ENCODE results near the gene OSTF1.

The OSTF1 gene

GRCh38 chr9:75117564-75117963 lies 29.2 kb downstream of the OSTF1 start:
- no peak for DNase-seq (ENCODE audit: low read depth in 1 of 2, low spot score in 1 of 2)

- no peak for DNase-seq (ENCODE audit: low read depth in 1 of 2, low spot score in 1 of 2)
These were observed 32.4 kb downstream of the OSTF1 start for GRCh38 chr9:75120686-75121085.

- no peak for DNase-seq (ENCODE audit: low read depth in 1 of 2, low spot score in 1 of 2)
These were observed 33.7 kb downstream of the OSTF1 start for GRCh38 chr9:75121914-75122558.

DNA sequence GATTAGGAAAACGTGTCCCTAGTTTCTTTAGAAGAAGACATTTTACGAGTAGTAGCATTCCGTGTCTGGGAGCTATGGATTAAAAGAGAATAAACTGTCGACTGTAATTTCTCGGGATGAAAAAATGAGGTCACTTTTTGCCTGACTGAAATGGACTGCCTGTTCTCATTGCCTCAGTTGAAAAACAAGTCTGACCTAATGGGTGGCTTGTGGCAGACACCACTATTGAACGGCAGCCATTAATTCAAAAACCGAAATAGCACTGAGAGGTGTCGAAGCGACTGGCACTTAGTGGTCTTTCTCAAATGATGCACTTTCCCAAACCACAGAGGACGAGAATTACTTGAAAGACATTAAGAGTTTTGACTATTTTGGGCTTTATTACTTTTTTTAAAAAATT lies 35.4 kb downstream of the OSTF1 start:
- DNase-seq (ENCODE audit: low read depth in 1 of 2, low spot score in 1 of 2): no peak

DNA sequence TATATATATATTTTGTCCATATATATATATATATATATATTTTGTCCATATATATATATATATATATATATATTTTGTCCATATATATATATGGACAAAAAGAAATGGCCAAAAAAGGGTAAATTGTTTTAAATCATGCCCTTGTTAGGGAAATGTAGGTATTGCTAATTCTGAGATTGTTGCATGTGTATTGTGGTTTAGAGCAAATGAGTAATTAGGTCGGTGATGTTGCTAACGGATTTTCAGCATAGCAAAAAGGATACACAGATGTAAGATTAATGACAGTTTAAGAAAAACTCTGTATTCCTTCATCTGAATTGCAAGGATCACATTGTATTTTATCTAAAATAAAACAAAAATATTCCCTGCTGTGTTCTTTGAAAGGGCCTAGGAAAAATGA lies 40.2 kb downstream of the OSTF1 start:
- no peak for DNase-seq (ENCODE audit: low read depth in 1 of 2, low spot score in 1 of 2)

DNA sequence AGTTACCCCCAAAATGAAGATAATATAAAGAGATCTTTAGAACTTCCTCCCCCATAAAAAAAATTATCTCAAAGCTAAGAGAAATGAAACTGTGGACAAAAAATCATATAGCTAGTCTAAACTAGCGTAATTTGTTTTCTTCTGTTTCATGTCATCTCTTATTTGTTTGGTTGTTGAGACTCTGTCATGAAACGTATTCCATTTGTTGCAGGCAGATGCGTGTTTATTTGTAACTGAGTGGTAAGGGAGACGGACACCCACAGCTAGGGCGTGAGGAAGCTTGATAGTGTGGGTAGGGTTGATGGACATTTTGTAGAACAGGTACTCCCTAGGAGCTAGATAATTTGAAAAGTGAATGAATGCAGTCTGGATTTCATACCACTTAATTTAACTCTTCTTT lies 41.9 kb downstream of the OSTF1 start:
- DNase-seq (ENCODE audit: low read depth in 1 of 2, low spot score in 1 of 2): no peak

DNA sequence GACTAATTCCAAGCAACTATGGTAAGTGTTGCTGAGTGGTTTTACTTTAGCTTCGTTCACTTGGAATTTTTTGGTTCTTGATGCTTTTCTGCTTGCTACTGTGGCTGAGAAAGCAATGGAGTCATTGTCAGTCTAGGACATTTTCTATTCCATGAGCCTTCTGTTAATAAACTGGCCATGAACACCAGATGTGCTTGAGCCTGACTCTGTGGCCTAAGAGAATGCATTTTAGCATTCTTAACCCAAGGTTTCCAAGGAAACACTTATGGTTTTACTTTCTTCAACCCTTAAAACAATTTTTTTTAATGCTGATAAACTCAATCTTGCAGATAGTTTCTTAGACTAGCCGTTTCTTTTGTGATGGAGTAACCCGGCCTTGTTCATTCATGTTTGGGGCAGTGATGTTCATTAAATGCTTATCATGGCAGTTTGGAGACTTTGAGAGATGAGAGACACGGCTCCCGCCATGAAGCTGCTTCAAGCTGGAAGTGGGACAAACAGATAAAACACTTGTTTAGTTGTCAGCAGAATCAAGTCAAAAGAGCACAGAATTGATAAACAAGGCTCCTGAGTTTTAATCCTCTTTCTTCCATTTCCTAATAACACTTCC lies 42.4 kb downstream of the OSTF1 start:
- no peak for DNase-seq (ENCODE audit: low read depth in 1 of 2, low spot score in 1 of 2)

GRCh38 chr9:75131700-75132099 lies 43.4 kb downstream of the OSTF1 start:
- no peak for DNase-seq (ENCODE audit: low read depth in 1 of 2, low spot score in 1 of 2)

- DNase-seq (ENCODE audit: low read depth in 1 of 2, low spot score in 1 of 2): no peak
These were observed 43.9 kb downstream of the OSTF1 start for GRCh38 chr9:75132244-75132643.

GRCh38 chr9:75133396-75133795 lies 45.1 kb downstream of the OSTF1 start:
- DNase-seq (ENCODE audit: low read depth in 1 of 2, low spot score in 1 of 2): no peak

GRCh38 chr9:75134495-75134894 lies 46.2 kb downstream of the OSTF1 start:
- DNase-seq (ENCODE audit: low read depth in 1 of 2, low spot score in 1 of 2): no peak

GRCh38 chr9:75138260-75139040 lies 50.1 kb downstream of the OSTF1 start:
- DNase-seq (ENCODE audit: low read depth in 1 of 2, low spot score in 1 of 2): no peak

- no peak for DNase-seq (ENCODE audit: low read depth in 1 of 2, low spot score in 1 of 2)
These were observed 50.9 kb downstream of the OSTF1 start for GRCh38 chr9:75139201-75139600.

- DNase-seq (ENCODE audit: low read depth in 1 of 2, low spot score in 1 of 2): no peak
These were observed 51.9 kb downstream of the OSTF1 start for GRCh38 chr9:75140261-75140660.

- no peak for DNase-seq (ENCODE audit: low read depth in 1 of 2, low spot score in 1 of 2)
These were observed 53.9 kb downstream of the OSTF1 start for GRCh38 chr9:75142202-75142601.

- DNase-seq (ENCODE audit: low read depth in 1 of 2, low spot score in 1 of 2): no peak
These were observed 57.9 kb downstream of the OSTF1 start for GRCh38 chr9:75146229-75146628.

GRCh38 chr9:75147638-75148037 lies 59.3 kb downstream of the OSTF1 start:
- no peak for DNase-seq (ENCODE audit: low read depth in 1 of 2, low spot score in 1 of 2)

- DNase-seq (ENCODE audit: low read depth in 1 of 2, low spot score in 1 of 2): no peak
These were observed 60.2 kb downstream of the OSTF1 start for GRCh38 chr9:75148561-75148960.

DNA sequence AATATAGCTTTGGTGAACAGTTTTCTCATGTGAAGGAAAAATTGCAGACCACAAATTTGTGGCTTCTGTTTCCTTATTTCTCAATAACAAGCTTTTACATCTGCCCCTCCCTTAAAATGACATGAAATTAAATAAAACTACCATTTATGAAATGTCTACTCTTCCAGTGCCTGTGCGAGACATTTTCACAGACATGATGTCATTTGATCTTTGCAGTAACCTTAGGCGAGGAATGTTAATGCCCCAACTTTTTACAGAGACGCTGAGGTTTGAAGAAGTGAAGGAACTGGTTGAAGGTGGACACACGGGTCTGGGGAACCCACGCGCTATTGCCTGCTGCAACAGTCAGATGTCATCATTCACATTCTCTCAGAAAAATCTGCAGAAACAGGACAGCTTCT lies 61.5 kb downstream of the OSTF1 start:
- DNase-seq (ENCODE audit: low read depth in 1 of 2, low spot score in 1 of 2): no peak

GRCh38 chr9:75150512-75150911 lies 62.2 kb downstream of the OSTF1 start:
- no peak for DNase-seq (ENCODE audit: low read depth in 1 of 2, low spot score in 1 of 2)

DNA sequence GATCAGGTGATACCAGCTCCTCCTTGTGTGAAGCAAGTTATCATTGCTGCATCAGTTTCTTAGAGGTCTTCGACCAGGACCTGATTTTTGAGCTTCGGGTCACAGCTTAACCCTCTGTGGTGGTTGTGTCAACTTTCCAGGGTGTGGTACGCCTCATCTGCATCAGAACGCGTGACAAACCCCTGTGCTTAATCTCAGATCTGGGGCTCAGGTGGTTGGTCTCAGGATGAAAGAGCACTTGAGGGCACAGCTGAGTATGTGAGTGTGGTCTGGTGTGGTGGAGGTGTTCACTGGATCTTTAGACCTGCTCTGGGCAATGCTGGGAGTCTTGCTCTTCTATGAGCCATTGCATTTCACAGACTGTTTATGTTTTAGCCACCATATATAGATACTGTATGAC lies 64.1 kb downstream of the OSTF1 start:
- no peak for DNase-seq (ENCODE audit: low read depth in 1 of 2, low spot score in 1 of 2)

DNA sequence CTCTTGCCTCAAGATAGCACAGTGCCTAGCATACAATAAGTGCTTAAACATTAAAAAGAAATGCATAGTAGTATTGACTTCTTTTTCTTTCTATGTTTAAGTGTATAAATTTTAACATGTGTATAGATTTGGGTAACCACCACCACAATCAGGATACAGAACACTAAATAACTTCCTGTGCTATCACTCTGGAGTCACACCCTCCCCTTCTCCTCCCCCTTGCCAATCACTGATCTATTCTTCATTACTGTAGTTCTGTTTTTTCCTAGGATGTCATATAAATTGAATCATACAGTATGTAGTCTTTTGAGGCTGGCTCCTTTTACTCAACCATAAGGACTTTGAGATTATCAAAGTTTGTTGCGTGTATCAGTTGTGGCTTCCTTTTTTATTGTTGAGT lies 68.5 kb downstream of the OSTF1 start:
- DNase-seq (ENCODE audit: low read depth in 1 of 2, low spot score in 1 of 2): no peak
